IMR-90 (cell line): ENCODE results near the gene PREP. TPM values are rescaled to one million over a fixed set of nuclear protein-coding genes. Genes with fewer than 3 reads are reported as not detected.

Source experiments
- ATAC-seq: fragments of 200-7000 bp; cut with Tn5 transposase; 2 replicates; pipeline ENCODE4 v1.9.1; 2020; ENCODE audit warnings: low read depth, mild to moderate bottlenecking, moderate library complexity
- BruUV-seq: library from RNA; stranded (reverse); fragments of 400-500 nt; replicated peaks from 2 replicates; lab custom pipeline; 2021; lab: Mats Ljungman, UMichigan
- CTCF ChIA-PET: fragments of 300-600 bp; formaldehyde crosslinking; extraction: SDS; loops from one replicate; lab custom pipeline; 2021; ENCODE audit warnings: antibody characterized with exemption; lab: Yijun Ruan, JAX
- POLR2A ChIA-PET: fragments of 300-600 bp; sonication (Branson Sonifier 250); formaldehyde crosslinking; loops from one replicate; lab custom pipeline; 2022; ENCODE audit warnings: antibody characterized with exemption; ENCODE audit not compliant: unreplicated experiment; lab: Charles Lee
- DNase-seq: peaks from one replicate; pipeline ENCODE4 v3.0.0; 2013
- H2AFZ ChIP-seq: replicated peaks from 2 replicates; pipeline ENCODE3; 2013; ENCODE audit warnings: low read length, mild to moderate bottlenecking; ENCODE audit not compliant: poor library complexity
- H2AK5ac ChIP-seq: 2 replicates; pipeline ENCODE4 v1.6.1; 2013; ENCODE audit warnings: low read depth, low read length, inconsistent platforms
- H2AK9ac ChIP-seq: replicated peaks from 2 replicates; pipeline ENCODE3; 2013; ENCODE audit warnings: mild to moderate bottlenecking, low read depth, low read length, moderate library complexity; ENCODE audit not compliant: poor library complexity
- H2BK120ac ChIP-seq: 2 replicates; pipeline ENCODE4 v1.6.1; 2013; ENCODE audit warnings: low read depth, low read length, inconsistent platforms
- H2BK15ac ChIP-seq: 3 replicates; pipeline ENCODE4 v1.6.1; 2013; ENCODE audit warnings: low read depth, low read length, inconsistent platforms
- H2BK20ac ChIP-seq: 2 replicates; pipeline ENCODE4 v1.6.1; 2013; ENCODE audit warnings: low read depth, mild to moderate bottlenecking, inconsistent platforms, low read length, moderate library complexity
- H2BK5ac ChIP-seq: 2 replicates; pipeline ENCODE4 v1.6.1; 2013; ENCODE audit warnings: mild to moderate bottlenecking, low read depth, low read length, inconsistent platforms; ENCODE audit not compliant: poor library complexity, severe bottlenecking
- H3K14ac ChIP-seq: replicated peaks from 2 replicates; pipeline ENCODE4 v1.6.1; 2013; ENCODE audit warnings: low read depth, low read length, inconsistent platforms
- H3K18ac ChIP-seq: 2 replicates; pipeline ENCODE4 v1.6.1; 2013; ENCODE audit warnings: low read depth, low read length, control low read depth
- H3K23ac ChIP-seq: 2 replicates; pipeline ENCODE4 v1.6.1; 2013; ENCODE audit warnings: low read depth, low read length, inconsistent platforms
- H3K27ac ChIP-seq: 2 replicates; pipeline ENCODE4 v1.5.1; 2013; ENCODE audit warnings: mild to moderate bottlenecking, control low read depth, low read length; ENCODE audit not compliant: insufficient read depth
- H3K27me3 ChIP-seq: 2 replicates; pipeline ENCODE4 v1.6.1; 2013; ENCODE audit warnings: low read length; ENCODE audit not compliant: control insufficient read depth, insufficient read depth
- H3K36me3 ChIP-seq: 2 replicates; pipeline ENCODE4 v1.6.1; 2013; ENCODE audit warnings: low read length, mixed read lengths; ENCODE audit not compliant: control insufficient read depth, insufficient read depth
- H3K4ac ChIP-seq: 2 replicates; pipeline ENCODE4 v1.6.1; 2013; ENCODE audit warnings: low read depth, low read length, inconsistent platforms
- H3K4me1 ChIP-seq: 2 replicates; pipeline ENCODE4 v1.6.1; 2013; ENCODE audit warnings: low read length, mixed read lengths; ENCODE audit not compliant: control insufficient read depth, insufficient read depth
- H3K4me2 ChIP-seq: 2 replicates; pipeline ENCODE4 v1.6.1; 2013; ENCODE audit warnings: low read depth, mild to moderate bottlenecking, control low read depth, low read length, moderate library complexity
- H3K4me3 ChIP-seq: 2 replicates; pipeline ENCODE4 v1.5.1; 2013; ENCODE audit warnings: low read depth, mild to moderate bottlenecking, control low read depth, low read length, moderate library complexity; ENCODE audit not compliant: insufficient read depth
- H3K56ac ChIP-seq: 2 replicates; pipeline ENCODE4 v1.6.1; 2013; ENCODE audit warnings: low read length, inconsistent platforms; ENCODE audit not compliant: insufficient read depth; ENCODE audit errors: extremely low read depth
- H3K79me1 ChIP-seq, 2 experiments: 2 replicates each; pipeline ENCODE4 v1.6.1; 2013; ENCODE audit warnings: low read length in 2 of 2, inconsistent platforms in 1 of 2, low read depth in 1 of 2
- H3K9ac ChIP-seq: 2 replicates; pipeline ENCODE4 v1.6.1; 2013; ENCODE audit warnings: low read depth, low read length, control low read depth
- H3K9me1 ChIP-seq: 2 replicates; pipeline ENCODE4 v1.6.1; 2013; ENCODE audit warnings: low read length, inconsistent platforms; ENCODE audit not compliant: insufficient read depth
- H3K9me3 ChIP-seq: 2 replicates; pipeline ENCODE4 v1.6.1; 2013; ENCODE audit warnings: low read length; ENCODE audit not compliant: control insufficient read depth, insufficient read depth
- H4K20me1 ChIP-seq: 2 replicates; pipeline ENCODE4 v1.6.1; 2013; ENCODE audit warnings: low read length, inconsistent platforms; ENCODE audit not compliant: insufficient read depth
- H4K5ac ChIP-seq: 2 replicates; pipeline ENCODE4 v1.6.1; 2013; ENCODE audit warnings: mild to moderate bottlenecking, low read depth, low read length, control low read depth
- H4K8ac ChIP-seq, 2 experiments: 2 replicates each; pipeline ENCODE4 v1.6.1; 2013; ENCODE audit warnings: low read depth in 2 of 2, low read length in 2 of 2, control low read depth in 1 of 2, inconsistent platforms in 1 of 2
- H4K91ac ChIP-seq: 2 replicates; pipeline ENCODE4 v1.6.1; 2013; ENCODE audit warnings: low read depth, low read length, inconsistent platforms; ENCODE audit not compliant: insufficient read depth
- CHD1 ChIP-seq: IDR thresholded peaks from 2 replicates; pipeline ENCODE4 v1.6.1; 2012; ENCODE audit warnings: low read depth, low read length, improper control_type of control experiment
- ELK1 ChIP-seq: fragments of 150-350 bp; IDR thresholded peaks from 2 replicates; pipeline ENCODE4 v1.6.1; 2016; ENCODE audit warnings: low read depth, mild to moderate bottlenecking, low read length, moderate library complexity, borderline replicate concordance
- FOS ChIP-seq: fragments of 150-350 bp; IDR thresholded peaks from 2 replicates; pipeline ENCODE4 v1.6.1; 2016; ENCODE audit warnings: low read depth, low read length
- RAD21 ChIP-seq: IDR thresholded peaks from 2 replicates; pipeline ENCODE4 v1.6.1; 2012; ENCODE audit warnings: low read length, improper control_type of control experiment
- RCOR1 ChIP-seq: IDR thresholded peaks from 2 replicates; pipeline ENCODE4 v1.6.1; 2012; ENCODE audit warnings: mild to moderate bottlenecking, low read length, improper control_type of control experiment; ENCODE audit not compliant: insufficient replicate concordance
- WGBS, 2 experiments: methylation state at CpG; one replicate each; pipeline versions ENCODE4 v1.1.5 to v1.1.7; 2013; ENCODE audit warnings: missing lambda C conversion rate in 2 of 2; ENCODE audit not compliant: insufficient read length in 1 of 2; ENCODE audit errors: extremely low coverage in 2 of 2; 5-methylcytosine and 5-hydroxymethylcytosine counted together
- dilution Hi-C: fragments of 300-500 bp; cut with HindIII; formaldehyde crosslinking; loops from one replicate; pipeline ENCODE4 v1.14.3; 2018; ENCODE audit warnings: low sequenced_read_pairs; ENCODE audit not compliant: unreplicated experiment
- in situ Hi-C: fragments of 300-500 bp; cut with MboI; formaldehyde crosslinking; loops from 3 replicates; pipeline ENCODE4 v1.14.3; 2019; ENCODE audit warnings: low sequenced_read_pairs, inconsistent platforms, mixed read lengths
- intact Hi-C: fragments of 100-400 bp; cut with micrococcal nuclease; formaldehyde crosslinking; loops from 2 replicates; pipeline ENCODE4 v1.10.0; 2022
- polyA plus RNA-seq, 3 experiments: library from polyadenylated mRNA; depleted of rRNA; stranded (reverse); fragments of >200 nt; gene quantifications; 2 replicates each; pipeline ENCODE4 v1.2.3, GENCODE V29; 2012; ENCODE audit warnings: low replicate concordance in 1 of 3
- total RNA-seq: library from RNA; depleted of rRNA; stranded (reverse); fragments of >200 nt; gene quantifications from 2 replicates; pipeline ENCODE4 v1.2.3, GENCODE V29; 2012

Gene PREP
- total and polyA plus RNA-seq, 2 of the 4 experiments (the other 2 are of a cell fraction) = 21.0 to 25.7 TPM

- Histone ChIP-seq H3K4me3 (no peak overlapping the region), H2BK20ac (no peak overlapping the region), H2AK5ac (no peak overlapping the region), H3K18ac (no peak overlapping the region), H3K4me1 (peaks cover 5% of the 10 kb centered on the region; the same call in 1 of the 2 replicates), H2BK5ac (no peak overlapping the region), H3K27me3 (no peaks in the 10 kb centered on the region), H3K4ac (no peak overlapping the region), H3K79me1 (peaks cover 20 to 43% of the 10 kb centered on the region in 2 experiments), H2BK120ac (no peak overlapping the region), H3K56ac (no peak overlapping the region), H3K27ac (no peak overlapping the region), H3K23ac (no peak overlapping the region), H2BK15ac (no peak overlapping the region), H2AFZ (no peak overlapping the region), H3K36me3 (peaks cover 7% of the 10 kb centered on the region; the same call in 1 of the 2 replicates), H3K9ac (no peak overlapping the region), H3K9me1 (peaks cover 10% of the 10 kb centered on the region), H4K91ac (no peak overlapping the region), H3K9me3 (no peaks in the 10 kb centered on the region), H3K4me2 (no peak overlapping the region), H2AK9ac (no peak overlapping the region), H3K14ac (no peak overlapping the region), H4K20me1 (peaks cover 8% of the 10 kb centered on the region; the same call in 1 of the 2 replicates), H4K8ac (no peak overlapping the region), H4K5ac (no peak overlapping the region)
- in situ Hi-C loops = no loop called here
- no TSS peak for BruUV-seq
- no CpG with 5 or more reads among the region's 4 CpGs for WGBS, 2 experiments
- intact Hi-C loops = loop anchor here (1.0 kb wide), 1 partner anchor 37 kb away; no protein-coding TSS in a partner anchor
- TF ChIP-seq RCOR1 (no peak), FOS (no peak), RAD21 (no peak), CHD1 (no peak), ELK1 (no peak)
- DNase-seq = no peak
- POLR2A ChIA-PET = interaction anchor here (0.6 kb wide), 1 partner anchor 89 kb away, joined by 16 read pairs; no protein-coding TSS in a partner anchor
- CTCF ChIA-PET = no interaction called here
- no peak for ATAC-seq
- dilution Hi-C loops = no loop called here
Observed at GRCh38 chr6:105382958-105383357, 19.9 kb downstream of the PREP start.
